LNCaP clone FGC (cell line): ENCODE measurements around the gene DIO3.

Experiments
- DNase-seq: peaks from one replicate; pipeline ENCODE4 v3.0.0-alpha.2; 2011; ENCODE audit warnings: low read depth
- H3K4me3 ChIP-seq: 2 replicates; pipeline ENCODE4 v1.5.1; 2011; ENCODE audit warnings: mild to moderate bottlenecking, low read depth, low read length, control low read depth
- TF ChIP-seq, protein P1 (sequence below): IDR thresholded peaks from 2 replicates; pipeline ENCODE4 v1.5.1; 2012; ENCODE audit warnings: mild to moderate bottlenecking; ENCODE audit not compliant: control insufficient read depth, insufficient read depth; ENCODE audit errors: extremely low read depth

The DIO3 gene

DNA sequence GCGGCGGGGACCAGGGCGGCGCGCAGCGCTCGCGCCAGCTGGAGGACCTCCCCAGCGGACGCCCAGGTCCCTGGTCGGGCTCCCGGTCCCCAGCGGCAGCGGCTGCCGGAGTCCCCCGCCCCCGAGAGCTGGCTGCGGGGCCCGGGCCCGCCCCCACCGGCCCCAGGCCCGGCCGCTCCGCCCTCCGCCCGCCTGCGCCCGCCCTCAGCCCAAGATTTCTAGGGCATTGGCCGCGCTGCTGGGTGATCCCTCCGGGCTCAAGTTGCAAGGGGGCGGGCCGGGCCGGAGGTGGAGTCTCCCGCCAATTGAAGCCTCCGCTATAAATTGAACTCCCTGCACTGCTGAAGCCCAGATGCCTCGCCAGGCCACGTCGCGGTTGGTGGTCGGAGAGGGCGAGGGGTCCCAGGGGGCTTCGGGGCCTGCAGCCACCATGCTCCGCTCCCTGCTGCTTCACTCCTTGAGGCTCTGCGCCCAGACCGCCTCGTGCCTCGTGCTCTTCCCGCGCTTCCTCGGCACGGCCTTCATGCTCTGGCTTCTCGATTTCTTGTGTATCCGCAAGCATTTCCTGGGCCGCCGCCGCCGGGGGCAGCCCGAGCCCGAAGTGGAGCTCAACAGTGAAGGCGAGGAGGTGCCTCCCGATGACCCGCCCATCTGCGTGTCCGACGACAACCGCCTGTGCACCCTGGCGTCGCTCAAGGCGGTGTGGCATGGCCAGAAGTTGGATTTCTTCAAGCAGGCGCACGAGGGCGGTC lies at the start of gene DIO3:
Gene DIO3 (plus strand): TSS at position 351 of the 752 bp plus-strand sequence.
- TF ChIP-seq, protein P1, sequence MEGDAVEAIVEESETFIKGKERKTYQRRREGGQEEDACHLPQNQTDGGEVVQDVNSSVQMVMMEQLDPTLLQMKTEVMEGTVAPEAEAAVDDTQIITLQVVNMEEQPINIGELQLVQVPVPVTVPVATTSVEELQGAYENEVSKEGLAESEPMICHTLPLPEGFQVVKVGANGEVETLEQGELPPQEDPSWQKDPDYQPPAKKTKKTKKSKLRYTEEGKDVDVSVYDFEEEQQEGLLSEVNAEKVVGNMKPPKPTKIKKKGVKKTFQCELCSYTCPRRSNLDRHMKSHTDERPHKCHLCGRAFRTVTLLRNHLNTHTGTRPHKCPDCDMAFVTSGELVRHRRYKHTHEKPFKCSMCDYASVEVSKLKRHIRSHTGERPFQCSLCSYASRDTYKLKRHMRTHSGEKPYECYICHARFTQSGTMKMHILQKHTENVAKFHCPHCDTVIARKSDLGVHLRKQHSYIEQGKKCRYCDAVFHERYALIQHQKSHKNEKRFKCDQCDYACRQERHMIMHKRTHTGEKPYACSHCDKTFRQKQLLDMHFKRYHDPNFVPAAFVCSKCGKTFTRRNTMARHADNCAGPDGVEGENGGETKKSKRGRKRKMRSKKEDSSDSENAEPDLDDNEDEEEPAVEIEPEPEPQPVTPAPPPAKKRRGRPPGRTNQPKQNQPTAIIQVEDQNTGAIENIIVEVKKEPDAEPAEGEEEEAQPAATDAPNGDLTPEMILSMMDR = no peak
- no peak for DNase-seq
- no peak within 1 kb of the TSS for H3K4me3 ChIP-seq

DNA sequence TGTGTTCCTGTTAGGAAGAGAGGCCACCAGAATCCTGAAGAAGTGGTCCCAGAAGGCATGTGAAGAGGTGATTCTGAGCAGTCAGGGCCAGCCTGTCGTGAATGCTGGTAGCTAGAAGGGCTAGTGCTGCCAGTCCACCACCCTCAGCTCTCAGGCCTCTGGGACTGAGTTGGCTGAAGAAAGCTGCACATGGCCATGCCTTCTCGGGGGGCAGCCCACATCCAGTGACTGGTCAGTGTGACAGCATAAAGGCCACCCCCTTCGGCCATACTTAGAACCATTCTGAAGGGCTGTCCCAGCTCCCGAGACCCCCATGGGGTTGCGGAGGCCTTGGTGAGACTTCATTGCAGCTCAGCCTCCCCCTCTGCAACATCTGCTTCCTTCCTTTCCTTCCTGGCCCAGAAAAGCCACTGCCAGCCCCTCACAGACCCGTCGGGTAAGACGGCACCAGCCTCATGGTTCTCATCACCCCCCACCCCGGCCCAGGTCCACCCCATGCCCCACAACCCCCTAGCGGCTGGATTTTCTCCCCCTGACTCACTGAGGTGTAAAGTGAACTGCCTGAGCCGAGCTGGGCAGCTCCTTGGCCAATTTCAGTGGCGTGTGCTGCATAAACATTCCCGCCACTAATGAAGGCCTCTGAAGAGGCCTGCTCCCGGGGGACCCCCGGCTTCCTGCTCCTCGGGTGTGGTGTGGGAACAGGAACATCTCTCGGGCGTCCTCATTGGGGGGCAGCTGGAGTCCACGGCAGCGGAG lies 49.5 kb upstream of the DIO3 start:
- TF ChIP-seq, protein P1 = no peak
- no peak for DNase-seq
- H3K4me3 ChIP-seq = no peak overlapping the region

DNA sequence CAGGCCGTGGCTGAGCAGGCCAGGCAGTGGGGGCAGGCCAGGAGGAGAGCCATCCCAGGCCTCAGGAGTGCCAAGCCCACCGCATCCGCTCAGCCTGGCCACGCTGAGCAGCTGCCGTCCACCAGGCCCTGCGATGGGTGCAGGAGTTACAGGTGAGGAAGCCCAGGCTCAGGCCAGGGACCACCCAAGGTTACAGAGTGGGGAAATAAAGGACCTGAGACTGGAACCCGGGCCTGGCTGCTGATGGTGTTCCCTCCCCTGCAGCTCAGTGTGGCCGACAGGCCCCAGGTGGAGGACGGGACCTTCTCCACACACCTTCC lies 49.0 kb upstream of the DIO3 start:
- H3K4me3 ChIP-seq = no peak overlapping the region
- TF ChIP-seq, protein P1 = no peak
- DNase-seq = no peak

DNA sequence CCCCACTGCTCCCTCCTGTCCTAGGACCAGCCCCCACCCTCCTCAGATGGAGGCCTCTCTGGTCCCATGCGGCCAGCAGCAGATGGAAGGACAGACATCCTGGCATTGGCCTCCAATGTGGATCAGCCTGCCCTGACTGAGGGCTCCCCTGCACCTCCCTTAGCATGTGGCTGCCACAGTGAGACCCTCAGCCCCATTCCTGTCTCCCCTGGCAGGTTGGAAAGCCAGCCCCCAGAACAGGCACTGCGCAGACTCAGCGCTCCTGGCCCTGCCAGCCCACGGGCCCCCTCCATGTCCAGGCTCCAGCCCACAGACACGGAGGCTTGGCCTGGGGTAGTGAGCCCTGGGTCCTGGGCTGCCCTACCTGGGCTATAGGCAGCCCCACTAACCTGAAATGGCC lies 47.2 kb upstream of the DIO3 start:
- TF ChIP-seq, protein P1 = no peak
- no peak overlapping the region for H3K4me3 ChIP-seq
- DNase-seq = no peak

DNA sequence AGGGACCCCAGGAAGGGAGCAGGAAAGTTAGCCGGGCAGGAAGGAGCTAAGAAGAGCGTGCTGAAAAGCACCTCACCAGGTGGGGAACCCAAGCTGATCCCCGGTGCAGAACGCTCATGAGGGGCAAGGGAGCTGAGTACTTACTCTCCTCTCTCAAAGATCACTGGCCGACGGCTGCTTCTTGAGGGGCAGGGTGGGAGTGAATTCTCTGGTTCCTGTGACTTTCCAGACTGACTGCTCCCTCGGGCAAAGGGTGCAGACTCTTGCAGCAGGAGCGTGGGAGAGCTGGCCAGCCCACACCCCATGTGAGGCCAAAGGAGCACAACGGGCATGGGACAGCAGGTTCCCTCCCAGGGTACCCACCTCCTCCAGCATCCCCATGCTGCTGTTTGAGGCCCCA lies 44.9 kb upstream of the DIO3 start:
- TF ChIP-seq, protein P1 = no peak
- no peak overlapping the region for H3K4me3 ChIP-seq
- DNase-seq = no peak

DNA sequence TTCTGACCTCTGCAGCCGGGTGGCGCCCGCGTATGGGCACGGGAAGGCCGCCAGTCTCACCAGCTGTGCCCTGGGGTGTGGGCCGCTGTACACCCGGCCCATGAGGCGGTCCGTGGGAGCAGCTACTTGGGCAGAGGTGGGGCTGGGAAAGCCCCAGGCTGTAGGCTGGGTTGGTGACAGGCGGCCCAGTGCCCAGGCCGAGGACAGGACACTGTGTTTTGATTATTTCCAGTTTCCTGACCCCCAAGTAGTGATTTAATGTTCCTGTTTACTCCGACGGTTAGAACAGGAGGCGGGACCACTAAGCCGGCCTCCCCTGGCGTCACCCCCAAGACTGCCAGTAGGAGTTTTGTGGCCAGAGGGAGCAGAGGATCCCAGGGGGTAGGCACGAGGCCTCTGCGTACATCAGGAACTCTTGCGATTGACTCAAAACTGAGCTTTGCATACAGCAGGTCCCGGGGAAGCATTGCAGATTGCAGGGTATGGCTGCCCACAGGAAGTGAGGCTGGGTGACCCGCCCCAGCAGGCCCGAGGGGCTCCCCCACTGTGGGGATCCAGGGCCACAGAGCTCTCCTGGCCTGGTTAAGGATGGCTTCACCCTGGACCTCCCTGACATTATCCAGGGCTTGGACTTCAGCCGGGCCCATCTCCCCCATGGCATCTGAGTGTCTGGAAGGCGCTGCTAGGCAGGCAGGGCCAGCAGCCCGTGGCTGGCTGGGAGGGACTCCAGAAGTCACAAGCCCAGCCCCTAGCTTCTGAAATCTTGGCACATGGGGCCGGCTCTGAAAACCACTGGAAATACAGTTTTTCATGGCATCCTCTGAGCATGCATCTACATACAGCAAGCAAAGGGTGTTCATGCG lies 42.5 kb upstream of the DIO3 start:
- DNase-seq = no peak
- TF ChIP-seq, protein P1 = no peak
- no peak overlapping the region for H3K4me3 ChIP-seq
